ENCODE measurements around the gene FCAMR.
"Not testable (repeated sequence)": the region's sequence is repeated elsewhere in the genome, so short reads cannot be mapped to it uniquely, and the experiment has no call there.

The FCAMR gene

GRCh38 chr1:206931709-206932108, 38.6 kb downstream of the FCAMR start:
- DNase-seq (ENCODE audit: low spot score), result no peak

- peak; percentile 32 for DNase-seq (ENCODE audit: low spot score)
Measured at GRCh38 chr1:206930210-206930798, 40.0 kb downstream of the FCAMR start.

GRCh38 chr1:206929524-206929923, 40.7 kb downstream of the FCAMR start:
- no peak for DNase-seq (ENCODE audit: low spot score)

GRCh38 chr1:206926286-206926685, 44.0 kb downstream of the FCAMR start:
- DNase-seq (ENCODE audit: low spot score), result no peak

- peak; percentile 76 for DNase-seq (ENCODE audit: low spot score)
Measured at GRCh38 chr1:206925106-206925736, 45.0 kb downstream of the FCAMR start.

DNA sequence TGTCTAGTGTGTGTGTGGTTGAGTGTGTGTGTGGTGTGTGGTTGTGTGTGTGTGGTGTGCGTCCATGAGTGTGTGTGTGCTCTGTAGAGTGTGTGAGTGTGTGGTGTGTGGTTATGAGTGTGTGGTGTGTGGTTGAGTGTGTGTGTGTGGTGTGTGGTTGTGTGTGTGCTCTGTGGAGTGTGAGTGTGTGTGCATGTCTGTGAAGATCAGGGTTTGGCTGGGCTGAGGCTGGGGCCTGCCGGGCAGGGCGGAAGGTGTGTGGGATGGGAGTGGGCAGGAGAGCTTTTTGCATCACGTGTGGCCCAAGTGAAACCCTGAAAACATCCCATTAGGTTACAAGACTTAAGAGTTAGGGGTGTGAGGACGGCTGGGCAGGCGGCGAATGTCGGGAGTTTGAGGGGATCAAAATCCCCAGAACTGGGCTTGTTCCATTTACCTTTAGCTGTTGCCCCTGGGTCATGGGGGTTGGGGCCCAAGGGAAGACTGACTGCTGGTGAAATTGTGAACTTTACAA, 45.6 kb downstream of the FCAMR start:
- no peak for DNase-seq (ENCODE audit: low spot score)

GRCh38 chr1:206923961-206924557, 46.2 kb downstream of the FCAMR start:
- DNase-seq (ENCODE audit: low spot score), result not testable (repeated sequence)

DNA sequence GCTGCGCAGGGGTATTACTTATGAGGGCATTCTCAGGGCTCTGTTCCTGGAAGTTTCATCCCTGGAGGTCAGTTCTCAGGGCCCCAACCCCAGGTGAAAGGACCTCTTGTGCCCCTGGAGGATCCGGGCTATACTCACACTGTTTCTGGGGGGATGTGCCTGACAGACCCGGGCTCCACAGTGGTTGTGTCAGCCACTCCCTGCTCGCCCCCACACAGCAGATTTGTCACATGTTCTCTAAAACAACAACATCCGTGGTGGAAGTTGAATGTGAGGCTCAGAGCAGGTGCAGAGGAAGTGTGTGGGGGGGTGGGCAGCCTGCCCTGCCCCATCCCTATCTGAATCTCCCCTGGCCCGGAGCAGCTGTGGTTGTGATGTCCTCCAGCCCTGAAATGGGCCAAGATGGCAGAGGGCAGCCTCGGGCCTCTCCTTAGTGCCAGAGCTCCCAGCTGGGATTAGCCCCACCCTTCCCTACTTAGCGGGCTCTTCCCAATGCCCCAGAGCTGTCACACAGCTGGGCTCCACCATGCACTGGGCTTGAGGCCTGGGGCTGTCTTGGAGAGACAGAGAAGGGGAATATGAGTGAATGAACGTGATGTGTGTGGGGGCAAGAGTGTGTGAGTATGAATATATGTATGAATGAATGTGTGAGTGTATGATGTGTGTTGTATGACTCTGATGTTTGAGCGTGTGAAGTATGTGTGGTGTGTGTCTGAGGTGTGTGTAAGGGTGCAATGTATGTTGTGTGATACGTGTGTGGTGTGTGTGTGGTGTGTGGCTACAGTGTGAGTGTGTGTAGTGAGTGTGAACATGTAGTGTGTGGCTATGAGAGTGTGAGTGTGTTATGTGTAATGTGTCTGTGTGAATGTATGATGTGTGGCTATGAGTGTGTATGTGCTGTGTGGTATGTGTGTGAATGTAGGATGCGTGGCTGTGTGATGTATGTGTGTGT, 47.0 kb downstream of the FCAMR start:
- DNase-seq (ENCODE audit: low spot score), result peak; percentile 68

GRCh38 chr1:206922524-206922923, 47.7 kb downstream of the FCAMR start:
- DNase-seq (ENCODE audit: low spot score), result no peak

DNA sequence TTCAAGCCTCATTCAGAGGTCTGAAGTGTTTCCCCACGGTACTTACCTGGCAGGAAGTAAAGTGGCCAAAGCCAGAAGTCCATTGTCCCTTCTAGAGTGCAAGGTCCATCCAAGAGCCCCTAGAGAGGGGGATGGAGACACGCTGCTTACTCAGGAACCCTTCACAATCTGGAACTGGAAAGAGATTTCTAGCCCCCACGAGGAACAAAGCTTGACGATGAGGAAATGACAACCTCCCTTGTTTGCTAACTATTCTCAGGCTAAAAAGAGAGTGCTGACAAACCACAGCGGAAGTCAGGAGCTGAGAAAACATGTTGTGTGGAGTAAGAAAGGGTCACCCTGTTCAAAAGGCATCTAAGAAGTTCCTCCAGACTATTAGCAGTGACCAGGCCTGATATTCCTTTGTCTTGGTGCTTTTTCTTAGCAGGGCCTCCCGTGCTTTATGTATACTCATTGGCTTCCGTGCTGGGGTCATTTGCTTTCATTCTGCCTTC, 48.4 kb downstream of the FCAMR start, which contains the start of gene FCMR:
Gene FCMR (minus strand): TSS at position 170 of the 494 bp plus-strand sequence. CDS start 87 bp downstream, at position 83.
- peak; percentile 60 for DNase-seq (ENCODE audit: low spot score)

DNA sequence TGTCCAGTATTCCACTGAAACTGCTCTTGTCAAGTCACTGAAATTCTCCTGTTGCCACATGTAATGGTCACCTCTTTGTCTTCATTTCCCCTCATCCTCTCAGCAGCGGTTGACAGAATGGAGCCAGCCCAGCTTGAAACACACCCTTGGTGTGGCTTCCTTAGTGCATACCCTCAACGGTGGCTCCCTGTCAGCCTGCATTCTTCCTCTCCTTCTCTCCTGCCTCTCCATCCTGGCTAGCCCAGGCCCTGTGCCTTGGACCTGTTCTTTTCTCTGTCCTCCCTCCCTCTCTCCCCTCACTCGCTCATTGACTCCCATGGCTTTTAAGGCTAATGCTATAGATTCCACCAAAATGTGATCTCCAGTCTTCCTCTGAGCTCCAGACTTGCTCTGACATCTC, 52.2 kb downstream of the FCAMR start:
- DNase-seq (ENCODE audit: low spot score), result no peak

DNA sequence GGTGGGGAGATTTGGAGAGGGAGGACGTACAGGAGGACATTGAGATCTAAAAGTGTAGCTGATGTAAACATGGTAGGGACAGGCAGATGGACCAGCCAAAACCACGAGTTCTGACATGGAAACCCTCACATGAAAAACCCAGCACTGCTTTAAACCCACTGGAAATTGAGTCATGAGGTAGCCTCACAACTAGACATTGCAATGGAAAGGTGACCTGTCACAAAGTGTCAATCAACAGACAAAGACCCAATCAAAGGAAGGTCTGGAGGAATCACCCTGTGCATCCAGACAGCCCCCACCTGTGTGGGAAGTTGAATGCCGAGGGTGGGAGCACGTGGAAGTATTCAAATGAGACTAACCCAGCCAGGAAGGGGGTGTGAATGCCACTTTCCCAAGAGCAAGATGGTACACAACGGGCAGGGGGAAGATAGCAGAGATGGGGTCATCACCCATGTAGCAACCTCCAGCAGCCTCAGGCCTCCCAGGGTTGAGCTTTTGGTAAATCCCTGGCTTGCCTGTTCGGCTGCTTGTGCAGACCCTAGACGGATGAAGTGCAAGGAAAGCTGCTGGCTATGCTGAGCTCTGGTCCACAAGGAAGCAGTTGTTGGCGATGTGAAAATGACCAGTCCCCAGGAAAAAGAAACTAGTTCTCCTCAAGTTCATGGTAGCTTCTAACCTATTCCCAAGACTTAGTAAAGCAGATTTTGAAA, 54.1 kb downstream of the FCAMR start:
- no peak for DNase-seq (ENCODE audit: low spot score)

GRCh38 chr1:206915030-206915735, 55.1 kb downstream of the FCAMR start:
- no peak for DNase-seq (ENCODE audit: low spot score)

DNA sequence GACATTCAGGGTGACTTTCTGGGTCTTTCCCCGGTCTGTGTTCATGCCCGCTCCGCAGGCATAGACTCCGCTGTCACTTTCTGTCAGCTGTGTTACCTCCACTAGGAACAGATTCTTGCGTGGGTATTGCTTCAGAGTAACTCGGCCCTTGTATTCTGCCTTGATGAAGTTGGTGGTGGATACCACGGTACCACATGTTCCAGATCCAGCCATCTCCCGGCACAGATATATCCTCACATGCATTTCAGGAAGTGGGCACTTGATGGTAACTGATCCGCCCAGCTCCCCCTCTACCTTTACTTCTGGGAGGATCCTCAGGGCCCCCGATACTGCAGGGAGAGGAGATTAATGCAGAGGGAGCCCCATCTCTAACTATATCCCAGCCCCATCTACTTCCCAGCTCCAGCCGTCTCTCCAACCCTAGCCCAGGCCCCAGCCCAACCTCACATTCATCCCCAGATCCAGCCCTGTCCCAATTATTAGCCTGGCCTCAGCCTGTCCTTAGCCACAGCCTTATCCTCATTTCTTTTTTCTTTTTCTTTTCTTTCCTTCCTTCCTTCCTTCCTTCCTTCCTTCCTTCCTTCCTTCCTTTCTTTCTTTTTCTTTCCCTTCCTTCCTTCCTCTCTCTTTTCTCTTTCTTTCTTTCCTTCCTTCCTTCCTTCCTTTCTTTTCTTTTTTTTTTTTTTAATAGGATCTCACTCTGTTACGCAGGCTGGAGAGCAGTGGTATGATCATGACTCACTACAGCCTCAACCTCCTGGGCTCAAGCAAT, 56.3 kb downstream of the FCAMR start:
- DNase-seq (ENCODE audit: low spot score), result no peak

DNA sequence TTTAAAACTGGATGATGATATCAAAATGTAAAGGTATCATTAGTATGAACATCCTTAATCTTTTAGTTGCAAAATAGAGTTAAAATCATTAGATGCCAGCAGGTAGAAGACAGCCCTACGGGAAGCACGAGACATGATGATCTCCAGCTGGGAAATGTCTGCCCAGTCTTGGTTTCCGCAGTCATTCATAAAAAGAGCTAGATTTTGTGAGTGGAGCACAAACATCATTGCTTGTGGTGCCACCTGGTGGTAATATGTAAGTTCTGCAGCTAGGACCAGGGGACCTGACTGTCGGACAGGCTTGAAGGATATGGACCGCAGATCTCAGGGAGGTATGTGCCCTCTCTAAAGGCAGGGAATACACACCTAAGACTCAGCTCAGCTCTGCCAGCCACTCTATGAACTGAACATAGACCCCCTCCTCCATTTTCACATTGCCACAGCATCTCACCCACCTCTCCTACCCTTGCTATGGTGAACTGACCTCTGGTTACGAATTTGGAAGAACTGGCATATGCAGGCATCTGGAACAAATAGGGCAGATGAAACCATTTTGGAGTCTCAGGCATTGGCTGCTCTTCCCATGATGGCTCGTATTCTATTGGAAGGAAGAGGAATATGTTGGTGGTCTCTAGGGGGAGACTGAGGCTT, 57.7 kb downstream of the FCAMR start:
- DNase-seq (ENCODE audit: low spot score), result peak; percentile 75

DNA sequence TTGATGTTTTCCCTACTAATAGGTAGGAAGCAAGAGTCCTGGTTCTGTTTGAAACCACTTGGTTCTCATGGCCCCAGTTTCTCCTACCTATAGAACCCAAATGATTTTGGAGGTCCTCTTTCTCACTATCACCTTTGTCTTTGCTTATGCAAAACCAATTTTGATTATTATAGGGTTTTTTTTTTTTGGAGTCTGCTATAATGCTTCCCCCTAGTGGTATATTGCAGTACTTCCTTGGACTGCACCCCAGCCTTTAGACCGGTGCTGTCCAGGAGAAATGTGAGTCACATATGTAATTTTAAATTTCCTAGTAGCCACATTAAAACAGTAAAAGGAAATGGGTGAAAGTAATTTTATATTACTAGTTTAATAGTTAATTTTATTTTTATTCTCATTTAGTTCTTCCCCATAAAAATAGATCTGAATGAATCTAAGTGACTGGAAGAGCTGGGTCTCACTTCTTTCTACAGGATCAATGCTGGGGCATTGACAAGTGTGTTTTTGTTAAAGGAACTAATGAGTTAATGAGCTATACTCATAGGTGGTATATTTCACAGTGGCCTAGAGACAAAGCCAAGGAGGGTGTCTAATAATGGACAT, 59.1 kb downstream of the FCAMR start:
- DNase-seq (ENCODE audit: low spot score), result peak; percentile 74

DNA sequence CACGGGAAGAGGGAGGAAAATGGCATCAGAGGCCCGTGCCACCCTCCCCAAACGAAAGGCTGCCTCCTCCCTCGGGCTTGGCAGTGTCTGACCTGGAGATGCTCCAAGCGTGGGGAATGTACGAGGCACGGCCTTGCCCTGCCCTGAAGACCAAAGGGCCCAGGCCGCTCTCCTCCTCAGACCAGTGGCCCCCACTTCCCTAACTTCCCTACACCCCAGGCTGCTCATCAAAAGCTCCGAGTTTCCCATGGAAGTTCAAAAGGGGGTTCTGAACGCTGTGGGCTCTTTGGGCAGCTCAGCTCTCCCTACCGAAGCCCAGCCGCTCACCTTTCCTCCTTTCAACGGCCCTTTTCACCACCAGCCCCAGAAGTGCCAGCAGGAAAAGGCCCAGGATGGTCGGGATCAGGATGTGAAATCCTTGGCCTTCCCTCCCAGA, 60.4 kb downstream of the FCAMR start:
- DNase-seq (ENCODE audit: low spot score), result no peak

DNA sequence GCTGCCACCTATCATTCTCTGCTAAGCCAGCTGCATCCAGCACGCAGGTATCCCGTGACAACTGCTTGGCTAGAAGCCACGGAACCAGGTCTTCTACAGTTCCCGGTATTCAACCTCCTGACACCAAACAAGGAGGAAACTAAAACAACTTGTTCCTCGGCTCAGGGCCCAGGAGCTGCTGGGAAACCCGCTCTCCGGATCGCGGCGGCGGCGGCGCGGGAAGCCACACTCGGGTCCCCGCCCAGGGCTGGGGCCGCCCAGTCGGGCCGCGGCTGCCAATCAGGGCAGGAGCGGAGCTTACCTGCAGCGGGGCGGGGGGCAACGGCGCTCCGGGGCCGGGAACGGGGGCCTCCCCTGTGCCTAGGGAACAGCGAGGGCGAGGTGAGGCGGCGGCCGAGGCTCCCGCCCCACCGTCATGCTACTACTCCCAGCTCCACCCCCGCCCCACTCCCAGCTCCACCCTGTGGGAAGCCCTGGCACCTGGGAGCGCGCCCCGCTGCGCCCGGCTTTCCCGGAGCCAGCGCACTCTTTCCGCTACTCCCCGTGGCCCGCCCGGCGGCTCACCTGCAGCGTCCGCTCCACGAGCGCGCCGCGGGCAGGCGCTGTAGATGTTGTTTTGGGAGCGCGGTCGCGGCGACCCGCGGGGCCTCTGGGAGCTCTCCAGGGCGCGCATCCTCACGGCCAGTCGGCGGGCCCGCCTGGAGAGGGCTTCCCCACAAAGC, 60.9 kb downstream of the FCAMR start:
- DNase-seq (ENCODE audit: low spot score), result peak; percentile 34
